ENCODE results near the gene ZNF277. TPM values are rescaled to one million over a fixed set of nuclear protein-coding genes. Genes with fewer than 3 reads are reported as not detected.

Gene ZNF277
- total RNA-seq (2014; rRNA removed; shearing (Covaris generic)): 20.6 and 30.9 TPM in 2 replicates

- peak; percentile 97 for DNase-seq (ENCODE audit: low spot score)
Measured at GRCh38 chr7:112206238-112206990, at the start of gene ZNF277, which contains the start of gene DOCK4. ZNF277 (plus strand) TSS chr7:112206695; CDS start chr7:112206717, 22 bp downstream. DOCK4 (minus strand) TSS chr7:112206399; CDS start chr7:112206138, 261 bp downstream.

GRCh38 chr7:112157072-112157471, 49.4 kb upstream of the ZNF277 start:
- DNase-seq (ENCODE audit: low spot score): peak; percentile 76

GRCh38 chr7:112159351-112159750, 47.1 kb upstream of the ZNF277 start:
- DNase-seq (ENCODE audit: low spot score): no peak

GRCh38 chr7:112160130-112160770, 46.2 kb upstream of the ZNF277 start:
- DNase-seq (ENCODE audit: low spot score): peak; percentile 28

GRCh38 chr7:112160771-112161150, 45.7 kb upstream of the ZNF277 start:
- DNase-seq (ENCODE audit: low spot score): no peak

- no peak for DNase-seq (ENCODE audit: low spot score)
Measured at GRCh38 chr7:112161253-112162141, 45.0 kb upstream of the ZNF277 start.

GRCh38 chr7:112162142-112162766, 44.2 kb upstream of the ZNF277 start:
- DNase-seq (ENCODE audit: low spot score): peak; percentile 35

GRCh38 chr7:112162784-112163506, 43.5 kb upstream of the ZNF277 start:
- DNase-seq (ENCODE audit: low spot score): no peak

- DNase-seq (ENCODE audit: low spot score): no peak
Measured at GRCh38 chr7:112167147-112167546, 39.3 kb upstream of the ZNF277 start.

- DNase-seq (ENCODE audit: low spot score): no peak
Measured at GRCh38 chr7:112168915-112169314, 37.6 kb upstream of the ZNF277 start.

GRCh38 chr7:112171673-112172072, 34.8 kb upstream of the ZNF277 start:
- no peak for DNase-seq (ENCODE audit: low spot score)

GRCh38 chr7:112172870-112173567, 33.5 kb upstream of the ZNF277 start:
- no peak for DNase-seq (ENCODE audit: low spot score)

GRCh38 chr7:112173568-112173905, 33.0 kb upstream of the ZNF277 start:
- no peak for DNase-seq (ENCODE audit: low spot score)

- DNase-seq (ENCODE audit: low spot score): no peak
Measured at GRCh38 chr7:112174192-112174591, 32.3 kb upstream of the ZNF277 start.

GRCh38 chr7:112176241-112176640, 30.3 kb upstream of the ZNF277 start:
- no peak for DNase-seq (ENCODE audit: low spot score)

GRCh38 chr7:112176693-112177415, 29.6 kb upstream of the ZNF277 start:
- DNase-seq (ENCODE audit: low spot score): no peak

- no peak for DNase-seq (ENCODE audit: low spot score)
Measured at GRCh38 chr7:112180223-112180622, 26.3 kb upstream of the ZNF277 start.

GRCh38 chr7:112182749-112183148, 23.7 kb upstream of the ZNF277 start:
- no peak for DNase-seq (ENCODE audit: low spot score)

GRCh38 chr7:112183266-112183665, 23.2 kb upstream of the ZNF277 start:
- DNase-seq (ENCODE audit: low spot score): no peak

- DNase-seq (ENCODE audit: low spot score): no peak
Measured at GRCh38 chr7:112184455-112184854, 22.0 kb upstream of the ZNF277 start.

All from A172 (cell line).